HepG2 (cell line): ENCODE results near the gene GMEB2.

Experiments
- CEBPB ChIP-seq: IDR thresholded peaks from 2 replicates; pipeline ENCODE4 v1.6.1; 2011; ENCODE audit warnings: low read depth, low read length, improper control_type of control experiment, borderline replicate concordance
- GABPA ChIP-seq, 2 experiments: IDR thresholded peaks; 2 replicates each; pipeline ENCODE4 v1.6.1; 2011 to 2016; ENCODE audit warnings: low read depth in 2 of 2, low read length in 1 of 2, missing biosample characterization in 1 of 2, missing genetic modification characterization in 1 of 2
- KDM1A ChIP-seq: IDR thresholded peaks from 2 replicates; pipeline ENCODE4 v1.6.1; 2016; ENCODE audit warnings: missing compliant biosample characterization
- RFX5 ChIP-seq: IDR thresholded peaks from 2 replicates; pipeline ENCODE4 v1.6.1; 2011; ENCODE audit warnings: low read depth, low read length, improper control_type of control experiment
- ZFP82 ChIP-seq: sonication (generic); formaldehyde crosslinking; IDR thresholded peaks from 2 replicates; pipeline ENCODE4 v1.5.1; 2020; ENCODE audit warnings: mild to moderate bottlenecking, missing genetic modification reagents, borderline replicate concordance
- ZNF501 ChIP-seq: sonication (generic); formaldehyde crosslinking; IDR thresholded peaks from 2 replicates; pipeline ENCODE4 v1.5.1; 2020; ENCODE audit warnings: mild to moderate bottlenecking, moderate library complexity, missing genetic modification reagents
- TF ChIP-seq, protein P1 (sequence below): sonication (generic); formaldehyde crosslinking; IDR thresholded peaks from 2 replicates; pipeline ENCODE4 v1.4.0; 2020; ENCODE audit warnings: missing genetic modification reagents
- TF ChIP-seq, protein P2 (sequence below): fragments of 450-650 bp; IDR thresholded peaks from 2 replicates; pipeline ENCODE4 v1.6.1; 2017; ENCODE audit warnings: mild to moderate bottlenecking

GRCh38 chr20:63611646-63612045 lies 15.3 kb downstream of the GMEB2 start:
- no peak for TF ChIP-seq RFX5
- no peak for TF ChIP-seq ZFP82
- TF ChIP-seq CEBPB = no peak
- TF ChIP-seq KDM1A (CRISPR knock-in tag) = no peak
- no peak for TF ChIP-seq GABPA (IDR thresholded peaks at IDR 0.05; ENCODE audit: low read depth, low read length)
- TF ChIP-seq GABPA (CRISPR knock-in tag; IDR thresholded peaks at IDR 0.05; ENCODE audit: low read depth) = no peak
- no peak for TF ChIP-seq ZNF501 (CRISPR knock-in tag)
- TF ChIP-seq, protein P1, sequence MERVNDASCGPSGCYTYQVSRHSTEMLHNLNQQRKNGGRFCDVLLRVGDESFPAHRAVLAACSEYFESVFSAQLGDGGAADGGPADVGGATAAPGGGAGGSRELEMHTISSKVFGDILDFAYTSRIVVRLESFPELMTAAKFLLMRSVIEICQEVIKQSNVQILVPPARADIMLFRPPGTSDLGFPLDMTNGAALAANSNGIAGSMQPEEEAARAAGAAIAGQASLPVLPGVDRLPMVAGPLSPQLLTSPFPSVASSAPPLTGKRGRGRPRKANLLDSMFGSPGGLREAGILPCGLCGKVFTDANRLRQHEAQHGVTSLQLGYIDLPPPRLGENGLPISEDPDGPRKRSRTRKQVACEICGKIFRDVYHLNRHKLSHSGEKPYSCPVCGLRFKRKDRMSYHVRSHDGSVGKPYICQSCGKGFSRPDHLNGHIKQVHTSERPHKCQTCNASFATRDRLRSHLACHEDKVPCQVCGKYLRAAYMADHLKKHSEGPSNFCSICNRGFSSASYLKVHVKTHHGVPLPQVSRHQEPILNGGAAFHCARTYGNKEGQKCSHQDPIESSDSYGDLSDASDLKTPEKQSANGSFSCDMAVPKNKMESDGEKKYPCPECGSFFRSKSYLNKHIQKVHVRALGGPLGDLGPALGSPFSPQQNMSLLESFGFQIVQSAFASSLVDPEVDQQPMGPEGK = no peak
- TF ChIP-seq, protein P2, sequence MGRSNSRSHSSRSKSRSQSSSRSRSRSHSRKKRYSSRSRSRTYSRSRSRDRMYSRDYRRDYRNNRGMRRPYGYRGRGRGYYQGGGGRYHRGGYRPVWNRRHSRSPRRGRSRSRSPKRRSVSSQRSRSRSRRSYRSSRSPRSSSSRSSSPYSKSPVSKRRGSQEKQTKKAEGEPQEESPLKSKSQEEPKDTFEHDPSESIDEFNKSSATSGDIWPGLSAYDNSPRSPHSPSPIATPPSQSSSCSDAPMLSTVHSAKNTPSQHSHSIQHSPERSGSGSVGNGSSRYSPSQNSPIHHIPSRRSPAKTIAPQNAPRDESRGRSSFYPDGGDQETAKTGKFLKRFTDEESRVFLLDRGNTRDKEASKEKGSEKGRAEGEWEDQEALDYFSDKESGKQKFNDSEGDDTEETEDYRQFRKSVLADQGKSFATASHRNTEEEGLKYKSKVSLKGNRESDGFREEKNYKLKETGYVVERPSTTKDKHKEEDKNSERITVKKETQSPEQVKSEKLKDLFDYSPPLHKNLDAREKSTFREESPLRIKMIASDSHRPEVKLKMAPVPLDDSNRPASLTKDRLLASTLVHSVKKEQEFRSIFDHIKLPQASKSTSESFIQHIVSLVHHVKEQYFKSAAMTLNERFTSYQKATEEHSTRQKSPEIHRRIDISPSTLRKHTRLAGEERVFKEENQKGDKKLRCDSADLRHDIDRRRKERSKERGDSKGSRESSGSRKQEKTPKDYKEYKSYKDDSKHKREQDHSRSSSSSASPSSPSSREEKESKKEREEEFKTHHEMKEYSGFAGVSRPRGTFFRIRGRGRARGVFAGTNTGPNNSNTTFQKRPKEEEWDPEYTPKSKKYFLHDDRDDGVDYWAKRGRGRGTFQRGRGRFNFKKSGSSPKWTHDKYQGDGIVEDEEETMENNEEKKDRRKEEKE = no peak
